Endothelial cell of umbilical vein (primary cell): ENCODE measurements around the gene IQCH. TPM values are rescaled to one million over a fixed set of nuclear protein-coding genes. Genes with fewer than 3 reads are reported as not detected.

Experiments
- BruUV-seq: library from RNA; stranded (reverse); fragments of 400-500 nt; replicated peaks from 2 replicates; lab custom pipeline; 2021; lab: Mats Ljungman, UMichigan
- CTCF ChIA-PET: fragments of 300-600, 350-600 bp; sonication (Branson Sonifier 250); formaldehyde crosslinking; loops from one replicate; lab custom pipeline; 2021; ENCODE audit warnings: antibody characterized with exemption, inconsistent platforms; lab: Charles Lee
- POLR2A ChIA-PET: fragments of 300-600, 350-600 bp; sonication (Branson Sonifier 250); formaldehyde crosslinking; loops from one replicate; lab custom pipeline; 2021; ENCODE audit warnings: antibody characterized with exemption, inconsistent platforms; lab: Charles Lee
- DNase-seq: peaks from one replicate; pipeline ENCODE4 v3.0.0-alpha.2; 2011; ENCODE audit warnings: low read depth, low spot score
- FAIRE-seq: peaks from 2 replicates; lab custom pipeline; 2011; peaks lifted over from hg19 to GRCh38; lab: Jason Lieb, UNC
- H2AFZ ChIP-seq: 2 replicates; pipeline ENCODE4 v1.6.0; 2012; ENCODE audit warnings: low read depth, low read length, control low read depth, inconsistent platforms
- H3K27ac ChIP-seq: 2 replicates; pipeline ENCODE4 v1.5.1; 2011; ENCODE audit warnings: low read depth, mild to moderate bottlenecking, control low read depth, low read length, moderate library complexity; ENCODE audit not compliant: insufficient read depth
- H3K27me3 ChIP-seq, 2 experiments: 2 replicates each; pipeline versions ENCODE4 v1.6.0 to v1.6.1; 2011; ENCODE audit warnings: low read length in 2 of 2, mixed read lengths in 1 of 2; ENCODE audit not compliant: control insufficient read depth in 2 of 2, insufficient read depth in 2 of 2
- H3K36me3 ChIP-seq, 2 experiments: 2 replicates in 1 of 2; 3 replicates in 1 of 2; pipeline ENCODE4 v1.5.1; 2011; ENCODE audit warnings: low read length in 2 of 2, mild to moderate bottlenecking in 1 of 2, moderate library complexity in 1 of 2; ENCODE audit not compliant: control insufficient read depth in 2 of 2, insufficient read depth in 2 of 2; ENCODE audit errors: extremely low read depth in 1 of 2
- H3K4me1 ChIP-seq: 3 replicates; pipeline ENCODE4 v1.5.1; 2011; ENCODE audit warnings: mild to moderate bottlenecking, low read length; ENCODE audit not compliant: control insufficient read depth, insufficient read depth; ENCODE audit errors: extremely low read depth
- H3K4me2 ChIP-seq: 2 replicates; pipeline ENCODE4 v1.6.1; 2011; ENCODE audit warnings: low read length, control low read depth, mixed read lengths; ENCODE audit not compliant: insufficient read depth
- H3K4me3 ChIP-seq, 3 experiments: fragments of 200-600 bp in 1 of 3; sonication (generic), shearing (Covaris generic) in 1 of 3; replicated peaks in 1 of 3; 2 replicates each; pipeline ENCODE4 v1.5.1; 2011 to 2016; ENCODE audit warnings: control low read depth in 3 of 3, low read length in 3 of 3, mild to moderate bottlenecking in 2 of 3, inconsistent platforms in 1 of 3, low read depth in 1 of 3, moderate library complexity in 1 of 3; ENCODE audit not compliant: insufficient read depth in 1 of 3
- H3K79me2 ChIP-seq: 2 replicates; pipeline ENCODE4 v1.6.0; 2012; ENCODE audit warnings: low read length, inconsistent platforms; ENCODE audit not compliant: control insufficient read depth, insufficient read depth
- H3K9ac ChIP-seq: replicated peaks from 2 replicates; pipeline ENCODE3; 2011; ENCODE audit warnings: low read length, control low read depth; ENCODE audit not compliant: insufficient read depth; ENCODE audit errors: extremely low read depth
- H3K9me1 ChIP-seq: replicated peaks from 3 replicates; pipeline ENCODE4 v1.6.0; 2011; ENCODE audit warnings: mild to moderate bottlenecking, low read length; ENCODE audit not compliant: control insufficient read depth, insufficient read depth; ENCODE audit errors: extremely low read depth
- H3K9me3 ChIP-seq: replicated peaks from 2 replicates; pipeline ENCODE4 v1.5.1; 2012; ENCODE audit warnings: low read length, inconsistent platforms; ENCODE audit not compliant: control insufficient read depth, insufficient read depth
- H4K20me1 ChIP-seq: replicated peaks from 2 replicates; pipeline ENCODE3; 2011; ENCODE audit warnings: mild to moderate bottlenecking, low read length; ENCODE audit not compliant: control insufficient read depth, insufficient read depth; ENCODE audit errors: extremely low read depth
- EZH2 ChIP-seq: IDR thresholded peaks from 2 replicates; pipeline ENCODE4 v1.6.1; 2012; ENCODE audit warnings: borderline replicate concordance, low read depth, mild to moderate bottlenecking, moderate library complexity, low read length, inconsistent platforms; ENCODE audit not compliant: severe bottlenecking
- JUN ChIP-seq: IDR thresholded peaks from 2 replicates; pipeline ENCODE4 v1.6.1; 2011; ENCODE audit warnings: borderline replicate concordance, low read depth; ENCODE audit not compliant: insufficient read length, insufficient read depth
- MYC ChIP-seq: IDR thresholded peaks from one replicate; pipeline ENCODE4 v1.6.1; 2011; ENCODE audit warnings: mild to moderate bottlenecking, low read depth, low read length
- POLR2A ChIP-seq: IDR thresholded peaks from 2 replicates; pipeline ENCODE4 v1.6.1; 2012; ENCODE audit warnings: low read depth, mild to moderate bottlenecking, control low read depth, low read length
- POLR2AphosphoS5 ChIP-seq: IDR thresholded peaks from 2 replicates; pipeline ENCODE4 v1.6.1; 2012; ENCODE audit warnings: low read depth, mild to moderate bottlenecking, control low read depth, low read length, moderate library complexity; ENCODE audit not compliant: insufficient read depth
- dilution Hi-C: fragments of 300-500 bp; cut with MboI; formaldehyde crosslinking; loops from one replicate; pipeline ENCODE4 v1.15.0; 2019; ENCODE audit warnings: low sequenced_read_pairs; ENCODE audit not compliant: extremely low pct_ligation_motif_present
- intact Hi-C: fragments of 100-400 bp; cut with micrococcal nuclease; formaldehyde crosslinking; loops from one replicate; pipeline ENCODE4 v1.10.0; 2022
- polyA plus RNA-seq, 4 experiments: library from polyadenylated mRNA; depleted of rRNA in 3 of 4; stranded (reverse) in 3 of 4; unstranded in 1 of 4; fragments of >200 nt; gene quantifications; 2 replicates each; pipeline versions ENCODE4 v1.2.1 to v1.2.3, GENCODE V29; 2011 to 2012; ENCODE audit warnings: missing spikeins in 1 of 4
- total RNA-seq: library from RNA; stranded (reverse); gene quantifications from 2 replicates; pipeline ENCODE4 v1.2.3, GENCODE V29; 2021
- TF ChIP-seq, protein P1 (sequence below), 2 donors: IDR thresholded peaks; 1 replicate in 1 of 2; 2 replicates in 1 of 2; pipeline ENCODE4 v1.5.1; 2011; ENCODE audit warnings: low read length in 2 of 2, mild to moderate bottlenecking in 2 of 2, moderate library complexity in 2 of 2, control low read depth in 1 of 2, inconsistent platforms in 1 of 2, low read depth in 1 of 2; ENCODE audit not compliant: insufficient read depth in 1 of 2; ENCODE audit errors: extremely low read depth in 1 of 2
- TF ChIP-seq, protein P2 (sequence below): IDR thresholded peaks from 2 replicates; pipeline ENCODE4 v1.6.1; 2011; ENCODE audit not compliant: insufficient read depth, insufficient read length

The IQCH gene
- total and polyA plus RNA-seq, 2 donors (not counting 3 experiments of a cell fraction or from before 2014, with no cell fraction given) = 0.29 to 0.51 TPM

DNA sequence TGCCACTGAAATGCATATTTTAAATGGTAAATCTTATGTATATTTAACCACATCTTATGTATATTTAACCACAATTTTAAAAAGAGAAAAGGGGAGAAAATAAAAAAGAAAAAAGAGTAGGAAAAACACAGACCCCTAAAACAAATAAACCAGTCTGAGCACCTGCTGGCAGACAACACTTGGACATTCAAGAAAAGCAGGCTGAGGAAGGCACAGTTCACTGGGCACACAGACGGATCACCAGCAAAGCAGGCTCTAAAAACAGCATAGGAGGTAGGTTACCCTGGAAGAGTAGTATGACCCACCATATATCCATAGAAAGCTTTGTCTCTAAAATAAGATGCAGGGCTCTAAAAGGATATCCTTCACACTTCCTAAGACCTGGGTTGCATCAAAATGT lies 27.2 kb upstream of the IQCH start:
- H4K20me1 ChIP-seq = no peaks in the 10 kb centered on the region
- no peak overlapping the region for H3K27ac ChIP-seq
- dilution Hi-C loops (no loop called here), intact Hi-C loops (no loop called here)
- ChIA-PET CTCF (no interaction called here), POLR2A (no interaction called here)
- H3K4me3 ChIP-seq = no peak overlapping the region
- no peak for DNase-seq
- H3K4me2 ChIP-seq = no peak overlapping the region
- H3K9me1 ChIP-seq = no peaks in the 10 kb centered on the region
- no TSS peak for BruUV-seq
- no peak overlapping the region for H2AFZ ChIP-seq
- FAIRE-seq = no peak
- H3K9me3 ChIP-seq = no peaks in the 10 kb centered on the region
- H3K27me3 ChIP-seq = no peaks in the 10 kb centered on the region
- H3K79me2 ChIP-seq = no peaks in the 10 kb centered on the region
- peaks cover 8 to 9% of the 10 kb centered on the region in 2 experiments for H3K36me3 ChIP-seq
- H3K4me1 ChIP-seq = no peaks in the 10 kb centered on the region
- TF ChIP-seq JUN (no peak), EZH2 (no peak), POLR2A (no peak), MYC (no peak), POLR2AphosphoS5 (no peak)
- TF ChIP-seq, protein P1, sequence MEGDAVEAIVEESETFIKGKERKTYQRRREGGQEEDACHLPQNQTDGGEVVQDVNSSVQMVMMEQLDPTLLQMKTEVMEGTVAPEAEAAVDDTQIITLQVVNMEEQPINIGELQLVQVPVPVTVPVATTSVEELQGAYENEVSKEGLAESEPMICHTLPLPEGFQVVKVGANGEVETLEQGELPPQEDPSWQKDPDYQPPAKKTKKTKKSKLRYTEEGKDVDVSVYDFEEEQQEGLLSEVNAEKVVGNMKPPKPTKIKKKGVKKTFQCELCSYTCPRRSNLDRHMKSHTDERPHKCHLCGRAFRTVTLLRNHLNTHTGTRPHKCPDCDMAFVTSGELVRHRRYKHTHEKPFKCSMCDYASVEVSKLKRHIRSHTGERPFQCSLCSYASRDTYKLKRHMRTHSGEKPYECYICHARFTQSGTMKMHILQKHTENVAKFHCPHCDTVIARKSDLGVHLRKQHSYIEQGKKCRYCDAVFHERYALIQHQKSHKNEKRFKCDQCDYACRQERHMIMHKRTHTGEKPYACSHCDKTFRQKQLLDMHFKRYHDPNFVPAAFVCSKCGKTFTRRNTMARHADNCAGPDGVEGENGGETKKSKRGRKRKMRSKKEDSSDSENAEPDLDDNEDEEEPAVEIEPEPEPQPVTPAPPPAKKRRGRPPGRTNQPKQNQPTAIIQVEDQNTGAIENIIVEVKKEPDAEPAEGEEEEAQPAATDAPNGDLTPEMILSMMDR (IDR thresholded peaks at IDR 0.05; ENCODE audit: extremely low read depth in 1 of 2, insufficient read depth in 1 of 2, low read depth in 1 of 2, low read length in 2 of 2) = no peak
- TF ChIP-seq, protein P2, sequence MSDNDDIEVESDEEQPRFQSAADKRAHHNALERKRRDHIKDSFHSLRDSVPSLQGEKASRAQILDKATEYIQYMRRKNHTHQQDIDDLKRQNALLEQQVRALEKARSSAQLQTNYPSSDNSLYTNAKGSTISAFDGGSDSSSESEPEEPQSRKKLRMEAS = no peak
- H3K9ac ChIP-seq = no peak overlapping the region
